BE2C (cell line): ENCODE results near the gene HOXD1.

Experiments
- DNase-seq: peaks from one replicate; pipeline ENCODE4 v3.0.0-alpha.2; 2020
- H3K27me3 ChIP-seq: fragments of 250-450 bp; sonication (Bioruptor Pico); 2 replicates; pipeline ENCODE4 v1.5.1; 2020; ENCODE audit warnings: mild to moderate bottlenecking
- H3K36me3 ChIP-seq: fragments of 250-450 bp; sonication (Bioruptor Pico); 2 replicates; pipeline ENCODE4 v1.5.1; 2020; ENCODE audit warnings: mild to moderate bottlenecking
- H3K4me1 ChIP-seq: fragments of 250-450 bp; sonication (Bioruptor Pico); 2 replicates; pipeline ENCODE4 v1.5.1; 2020
- H3K4me3 ChIP-seq: 2 replicates; pipeline ENCODE4 v1.5.1; 2011; ENCODE audit warnings: low read depth, low read length
- H3K9me3 ChIP-seq: fragments of 250-450 bp; sonication (Bioruptor Pico); 2 replicates; pipeline ENCODE4 v1.5.1; 2020
- TF ChIP-seq, protein P1 (sequence below): IDR thresholded peaks from 2 replicates; pipeline ENCODE4 v1.5.1; 2012; ENCODE audit warnings: mild to moderate bottlenecking, low read depth, low read length

HOXD1 gene

GRCh38 chr2:176160986-176161824 is 27.3 kb upstream of the HOXD1 start:
- Histone ChIP-seq H3K4me1 (no peaks in the 10 kb centered on the region), H3K36me3 (no peaks in the 10 kb centered on the region), H3K27me3 (no peaks in the 10 kb centered on the region), H3K9me3 (no peaks in the 10 kb centered on the region), H3K4me3 (no peak overlapping the region)
- TF ChIP-seq, protein P1, sequence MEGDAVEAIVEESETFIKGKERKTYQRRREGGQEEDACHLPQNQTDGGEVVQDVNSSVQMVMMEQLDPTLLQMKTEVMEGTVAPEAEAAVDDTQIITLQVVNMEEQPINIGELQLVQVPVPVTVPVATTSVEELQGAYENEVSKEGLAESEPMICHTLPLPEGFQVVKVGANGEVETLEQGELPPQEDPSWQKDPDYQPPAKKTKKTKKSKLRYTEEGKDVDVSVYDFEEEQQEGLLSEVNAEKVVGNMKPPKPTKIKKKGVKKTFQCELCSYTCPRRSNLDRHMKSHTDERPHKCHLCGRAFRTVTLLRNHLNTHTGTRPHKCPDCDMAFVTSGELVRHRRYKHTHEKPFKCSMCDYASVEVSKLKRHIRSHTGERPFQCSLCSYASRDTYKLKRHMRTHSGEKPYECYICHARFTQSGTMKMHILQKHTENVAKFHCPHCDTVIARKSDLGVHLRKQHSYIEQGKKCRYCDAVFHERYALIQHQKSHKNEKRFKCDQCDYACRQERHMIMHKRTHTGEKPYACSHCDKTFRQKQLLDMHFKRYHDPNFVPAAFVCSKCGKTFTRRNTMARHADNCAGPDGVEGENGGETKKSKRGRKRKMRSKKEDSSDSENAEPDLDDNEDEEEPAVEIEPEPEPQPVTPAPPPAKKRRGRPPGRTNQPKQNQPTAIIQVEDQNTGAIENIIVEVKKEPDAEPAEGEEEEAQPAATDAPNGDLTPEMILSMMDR: no peak
- no peak for DNase-seq

DNA sequence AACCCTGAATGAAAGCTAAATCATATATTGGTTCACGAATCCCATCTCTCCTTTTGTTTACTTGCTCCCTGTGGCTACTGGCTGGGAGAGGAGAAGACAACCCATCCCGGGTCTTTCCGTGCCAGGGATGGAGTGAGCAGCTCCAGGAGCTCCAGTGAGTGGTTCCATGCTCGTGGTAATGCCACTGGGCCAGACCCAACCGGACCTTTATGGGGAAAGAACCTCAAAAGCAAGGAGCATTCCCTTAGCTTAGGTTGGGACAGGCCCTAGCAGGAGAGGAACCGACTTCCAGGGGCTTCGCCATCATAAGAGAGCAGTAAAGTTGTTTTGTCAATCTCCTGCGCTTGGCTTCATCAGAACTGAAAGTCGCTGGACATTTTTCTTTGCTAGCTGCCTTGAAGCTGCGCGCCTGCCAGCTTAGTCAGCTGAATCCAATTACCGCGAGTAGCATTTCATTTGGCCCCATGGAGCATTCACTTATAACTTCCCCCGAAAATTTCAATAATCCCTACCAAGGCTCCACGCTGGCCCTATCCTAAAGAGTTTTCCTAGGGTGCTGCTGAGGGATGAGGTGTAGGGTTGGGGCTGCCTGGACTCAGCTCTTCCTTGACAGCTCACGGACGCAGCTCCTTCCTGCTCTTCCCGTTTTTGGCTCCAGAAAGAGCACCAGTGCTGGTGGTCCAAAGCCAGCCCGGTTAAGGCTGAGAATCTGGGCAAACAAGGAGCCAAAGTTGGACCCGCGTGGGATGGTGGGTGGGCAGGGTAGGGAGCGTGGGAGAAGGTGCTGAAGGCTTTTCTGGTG is 26.4 kb upstream of the HOXD1 start:
- Histone ChIP-seq H3K36me3 (no peaks in the 10 kb centered on the region), H3K9me3 (no peaks in the 10 kb centered on the region), H3K27me3 (no peaks in the 10 kb centered on the region), H3K4me1 (no peaks in the 10 kb centered on the region), H3K4me3 (no peak overlapping the region)
- no peak for DNase-seq
- TF ChIP-seq, protein P1: no peak

DNA sequence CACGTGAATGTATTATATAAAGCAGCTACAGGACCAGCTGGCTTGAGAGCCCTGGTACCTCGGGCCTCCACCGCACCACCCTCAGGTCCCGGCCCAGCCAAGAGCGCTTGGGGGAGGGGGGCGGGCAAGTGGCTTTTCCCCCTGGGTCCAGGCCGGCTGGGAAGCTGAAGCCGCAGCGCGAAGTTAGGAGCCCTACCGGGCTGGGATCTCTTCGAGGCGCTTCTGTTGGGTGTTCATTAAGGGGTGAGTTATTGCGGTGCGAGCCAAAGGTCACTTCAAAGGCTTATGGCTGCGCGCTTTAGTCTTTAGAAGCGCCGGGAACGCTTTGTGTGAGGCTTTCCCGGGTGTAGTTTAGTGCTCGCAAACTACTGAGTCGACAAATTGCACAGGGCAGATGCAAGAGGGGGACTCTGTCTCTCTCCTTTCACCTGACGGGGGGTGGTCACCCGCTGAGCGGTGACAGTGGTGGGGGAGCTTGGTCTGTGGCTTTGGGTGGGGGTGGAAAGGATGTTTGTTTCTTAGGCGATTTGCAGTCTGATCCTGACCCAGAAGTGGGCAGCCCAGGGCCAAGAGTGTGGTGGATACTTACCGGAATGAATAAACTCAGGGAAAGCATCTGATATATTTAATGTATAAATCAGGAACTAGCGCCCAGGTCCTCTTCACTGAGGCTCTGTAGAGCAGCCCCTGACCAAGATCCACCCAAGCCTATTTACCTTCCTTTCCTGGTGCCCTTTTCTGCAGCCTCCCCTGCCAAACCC is 25.4 kb upstream of the HOXD1 start:
- no peaks in the 10 kb centered on the region for H3K27me3 ChIP-seq
- no peaks in the 10 kb centered on the region for H3K9me3 ChIP-seq
- H3K4me3 ChIP-seq: no peak overlapping the region
- H3K4me1 ChIP-seq: no peaks in the 10 kb centered on the region
- H3K36me3 ChIP-seq: no peaks in the 10 kb centered on the region
- DNase-seq: no peak
- TF ChIP-seq, protein P1: no peak

- Histone ChIP-seq H3K27me3 (no peaks in the 10 kb centered on the region), H3K4me3 (no peak overlapping the region), H3K9me3 (no peaks in the 10 kb centered on the region), H3K4me1 (no peaks in the 10 kb centered on the region), H3K36me3 (no peaks in the 10 kb centered on the region)
- DNase-seq: no peak
- TF ChIP-seq, protein P1: no peak
These were observed 24.8 kb upstream of the HOXD1 start for GRCh38 chr2:176163672-176164056.

GRCh38 chr2:176164201-176164600 is 24.3 kb upstream of the HOXD1 start:
- H3K4me3 ChIP-seq: no peak overlapping the region
- no peaks in the 10 kb centered on the region for H3K27me3 ChIP-seq

More at GRCh38 chr2:176164201-176164600, 24.3 kb upstream of the HOXD1 start:
- DNase-seq: no peak
- H3K4me1 ChIP-seq: no peaks in the 10 kb centered on the region
- TF ChIP-seq, protein P1: no peak
- no peaks in the 10 kb centered on the region for H3K9me3 ChIP-seq
- H3K36me3 ChIP-seq: no peaks in the 10 kb centered on the region
